Measurements from ENCODE around the gene CHERP.
A peak's percentile ranks its signal among the peaks of the same experiment; 100 is the strongest.

Gene CHERP, protein sequence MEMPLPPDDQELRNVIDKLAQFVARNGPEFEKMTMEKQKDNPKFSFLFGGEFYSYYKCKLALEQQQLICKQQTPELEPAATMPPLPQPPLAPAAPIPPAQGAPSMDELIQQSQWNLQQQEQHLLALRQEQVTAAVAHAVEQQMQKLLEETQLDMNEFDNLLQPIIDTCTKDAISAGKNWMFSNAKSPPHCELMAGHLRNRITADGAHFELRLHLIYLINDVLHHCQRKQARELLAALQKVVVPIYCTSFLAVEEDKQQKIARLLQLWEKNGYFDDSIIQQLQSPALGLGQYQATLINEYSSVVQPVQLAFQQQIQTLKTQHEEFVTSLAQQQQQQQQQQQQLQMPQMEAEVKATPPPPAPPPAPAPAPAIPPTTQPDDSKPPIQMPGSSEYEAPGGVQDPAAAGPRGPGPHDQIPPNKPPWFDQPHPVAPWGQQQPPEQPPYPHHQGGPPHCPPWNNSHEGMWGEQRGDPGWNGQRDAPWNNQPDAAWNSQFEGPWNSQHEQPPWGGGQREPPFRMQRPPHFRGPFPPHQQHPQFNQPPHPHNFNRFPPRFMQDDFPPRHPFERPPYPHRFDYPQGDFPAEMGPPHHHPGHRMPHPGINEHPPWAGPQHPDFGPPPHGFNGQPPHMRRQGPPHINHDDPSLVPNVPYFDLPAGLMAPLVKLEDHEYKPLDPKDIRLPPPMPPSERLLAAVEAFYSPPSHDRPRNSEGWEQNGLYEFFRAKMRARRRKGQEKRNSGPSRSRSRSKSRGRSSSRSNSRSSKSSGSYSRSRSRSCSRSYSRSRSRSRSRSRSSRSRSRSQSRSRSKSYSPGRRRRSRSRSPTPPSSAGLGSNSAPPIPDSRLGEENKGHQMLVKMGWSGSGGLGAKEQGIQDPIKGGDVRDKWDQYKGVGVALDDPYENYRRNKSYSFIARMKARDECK

DNA sequence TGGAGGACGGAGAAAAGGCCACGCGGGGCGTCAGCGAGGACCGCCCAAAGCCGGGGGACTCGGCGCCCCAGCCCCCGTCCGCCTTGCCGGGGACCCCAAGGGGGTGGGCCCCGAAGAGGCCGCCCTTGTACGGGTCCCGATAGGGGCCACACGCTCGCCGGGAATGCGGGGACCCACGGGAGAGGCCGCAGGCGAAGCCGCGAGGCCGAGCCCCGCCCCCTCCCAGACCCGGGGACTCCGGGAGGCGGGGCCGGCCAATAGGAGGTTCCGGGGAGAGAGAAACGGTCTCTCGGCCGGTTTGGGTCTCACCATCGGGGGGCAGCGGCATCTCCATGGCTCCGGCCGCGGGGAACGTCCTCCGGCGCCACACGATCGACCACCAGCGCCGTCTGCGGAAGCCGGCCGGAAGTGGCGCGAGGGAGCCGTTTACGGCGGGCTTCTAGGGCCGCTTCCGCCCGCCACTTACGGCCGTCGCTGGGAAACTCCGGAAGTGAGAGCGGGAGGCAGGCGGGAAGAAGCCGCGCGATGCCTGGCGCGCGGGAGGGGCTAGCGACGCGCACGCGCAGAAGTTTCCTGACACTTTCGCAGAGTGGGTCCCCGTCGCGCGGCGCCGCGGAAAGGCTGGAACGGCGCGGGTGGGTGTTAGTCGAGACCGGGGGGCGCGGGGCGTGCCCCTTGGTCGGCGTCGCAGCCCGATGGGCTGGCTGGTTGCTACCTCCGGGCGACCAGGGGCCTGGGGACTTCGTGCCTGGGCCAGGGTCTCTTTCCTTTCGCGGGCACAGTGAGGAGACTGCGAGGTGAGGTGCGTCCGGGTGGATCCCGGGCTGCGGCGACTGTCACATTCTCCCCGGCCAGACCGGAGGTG is at the start of gene CHERP:
Gene CHERP, minus strand, starts transcription at position 393 of the 865 bp plus-strand sequence. Its CDS starts 59 bp downstream, at position 334.
- DNase-seq: peak; percentile 96

DNA sequence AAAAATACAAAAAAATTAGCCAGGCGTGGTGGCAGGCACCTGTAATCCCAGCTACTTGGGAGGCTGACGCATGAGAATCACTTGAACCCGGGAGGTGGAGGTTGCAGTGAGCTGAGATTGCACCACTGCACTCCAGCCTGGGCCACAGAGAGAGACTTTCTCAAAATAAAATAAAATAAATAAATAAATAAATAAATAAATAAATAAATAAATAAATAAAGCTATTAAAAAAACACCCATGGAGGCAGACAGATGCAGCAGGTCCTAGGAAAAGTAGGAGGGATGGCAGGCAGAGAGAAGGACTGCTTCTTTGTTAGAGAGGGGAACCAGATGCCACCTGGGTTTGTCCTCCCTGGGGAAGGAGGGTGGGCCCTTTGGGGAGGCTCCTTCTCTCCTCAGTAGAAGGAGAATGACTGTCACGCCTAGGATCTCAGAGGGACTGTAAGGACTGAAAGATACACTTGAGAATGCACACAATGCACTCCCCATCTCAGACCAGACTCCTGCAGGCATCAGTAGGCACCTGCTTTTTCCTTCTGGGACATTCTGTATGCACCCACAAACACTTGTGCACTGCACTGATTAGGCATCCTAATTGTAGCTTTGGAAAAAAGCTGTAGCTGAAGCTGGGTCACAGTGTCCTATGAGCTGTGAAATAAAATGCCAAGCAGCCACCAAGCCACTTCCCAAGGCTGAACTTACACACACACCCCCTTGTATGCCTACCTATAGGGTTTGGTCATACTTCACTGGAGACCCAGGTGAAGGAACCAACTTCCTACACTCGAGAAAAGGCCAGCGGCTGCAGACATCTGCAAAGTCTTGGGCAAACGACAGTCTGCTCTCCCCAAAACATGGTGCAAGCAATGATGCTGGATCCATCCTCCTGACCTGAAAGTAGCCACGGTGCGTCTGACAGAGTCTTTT is 48.9 kb upstream of the CHERP start:
- no peak for DNase-seq

DNA sequence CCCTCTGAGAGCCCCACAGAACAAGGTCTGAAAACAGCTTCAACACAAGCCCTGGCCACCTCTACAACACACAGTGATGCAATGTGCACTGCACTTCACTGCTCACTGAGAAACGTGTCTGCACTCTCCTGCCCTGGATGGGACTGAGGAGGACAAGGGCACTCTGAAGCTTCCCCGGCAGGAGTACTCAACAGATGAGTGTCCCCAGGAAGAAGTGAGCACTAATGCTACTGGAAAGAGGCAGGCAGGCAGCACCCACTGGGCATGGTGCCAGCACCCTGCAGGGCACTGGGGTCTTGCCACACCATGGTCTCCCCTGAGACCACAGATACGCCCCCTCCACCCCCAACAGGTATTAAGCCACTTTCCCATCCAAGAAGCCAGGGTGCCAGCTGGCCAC is 47.7 kb upstream of the CHERP start:
- DNase-seq: no peak

DNA sequence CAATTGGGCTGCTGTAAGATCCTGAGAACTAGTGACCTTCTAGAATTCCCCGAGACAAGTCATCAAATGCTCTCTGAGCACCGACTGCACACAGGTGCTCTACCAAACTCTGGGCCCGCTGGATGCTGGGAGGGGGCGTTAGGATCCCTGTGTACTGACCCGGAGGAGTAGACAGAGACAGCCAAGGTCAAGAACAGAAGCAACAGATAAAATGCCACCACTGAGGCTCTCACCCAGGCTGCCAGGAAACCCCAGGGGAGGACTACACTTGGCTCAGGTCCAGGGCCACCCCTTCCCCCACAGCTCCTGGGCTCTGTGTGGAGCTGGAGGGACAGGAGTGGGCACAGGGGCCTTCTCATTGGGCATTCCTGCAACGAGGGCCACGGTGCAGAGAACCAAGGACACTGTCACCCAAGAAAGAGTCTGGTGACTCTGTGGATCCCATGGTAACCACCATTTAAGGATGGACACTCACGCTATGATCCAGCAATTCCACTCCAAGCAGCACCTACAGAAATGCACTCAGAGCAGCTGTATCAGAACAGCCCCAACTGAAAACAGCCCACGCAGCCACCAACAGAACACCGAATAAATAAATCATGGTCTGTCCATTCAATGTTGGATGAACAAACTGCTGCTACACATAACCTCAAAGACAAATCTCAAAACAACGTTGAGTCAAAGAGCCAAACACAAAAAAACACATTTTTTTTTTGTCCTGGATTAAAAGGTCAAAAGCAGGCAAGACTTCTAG is 46.8 kb upstream of the CHERP start:
- no peak for DNase-seq

DNA sequence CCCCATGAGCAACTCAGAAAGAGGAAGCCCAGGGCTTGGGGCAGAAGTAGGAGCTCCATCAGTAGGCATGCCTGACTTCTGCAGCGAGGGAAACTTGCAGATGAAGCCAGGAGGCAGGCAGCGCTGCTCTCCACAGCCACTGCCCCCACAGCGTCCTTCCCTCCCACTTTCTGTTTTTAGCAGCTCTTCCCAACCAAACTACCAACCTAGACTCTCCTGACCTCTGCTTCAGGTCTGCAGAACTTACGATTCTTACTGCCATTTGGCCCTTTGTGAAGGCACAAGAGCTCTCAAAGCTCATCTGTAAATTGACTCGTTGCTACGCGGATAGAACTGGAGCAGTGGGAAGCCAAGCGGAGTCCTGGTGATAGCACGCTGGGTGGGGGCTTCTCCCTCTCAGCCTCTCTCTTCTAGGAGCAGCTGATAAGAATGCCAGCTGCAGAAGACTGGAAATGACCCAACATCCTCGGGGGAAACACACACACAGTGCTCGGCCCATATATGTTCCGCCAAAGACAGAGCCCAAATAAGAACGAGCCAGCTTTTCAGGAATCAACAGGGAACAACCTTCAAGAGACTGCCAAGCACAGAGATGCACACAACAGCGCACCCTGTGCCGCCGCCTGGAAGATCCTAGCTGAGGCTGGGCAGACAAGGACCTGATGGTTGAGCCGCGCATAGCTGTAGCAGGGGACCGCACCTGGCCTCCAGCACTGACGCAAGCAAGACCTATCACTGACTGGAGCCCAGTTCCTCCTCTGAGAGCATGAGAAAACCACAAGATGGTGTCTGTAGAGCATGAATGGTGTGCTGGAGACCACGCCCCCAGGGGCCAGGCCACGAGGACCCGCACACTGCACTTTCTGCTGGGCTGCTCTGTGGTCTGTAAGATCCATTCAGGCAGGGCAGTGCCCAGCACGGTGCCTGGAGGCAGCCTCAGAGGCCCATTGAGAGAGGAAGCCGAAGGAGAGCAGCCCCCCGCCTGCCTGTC is 45.9 kb upstream of the CHERP start:
- peak; percentile 77 for DNase-seq

DNA sequence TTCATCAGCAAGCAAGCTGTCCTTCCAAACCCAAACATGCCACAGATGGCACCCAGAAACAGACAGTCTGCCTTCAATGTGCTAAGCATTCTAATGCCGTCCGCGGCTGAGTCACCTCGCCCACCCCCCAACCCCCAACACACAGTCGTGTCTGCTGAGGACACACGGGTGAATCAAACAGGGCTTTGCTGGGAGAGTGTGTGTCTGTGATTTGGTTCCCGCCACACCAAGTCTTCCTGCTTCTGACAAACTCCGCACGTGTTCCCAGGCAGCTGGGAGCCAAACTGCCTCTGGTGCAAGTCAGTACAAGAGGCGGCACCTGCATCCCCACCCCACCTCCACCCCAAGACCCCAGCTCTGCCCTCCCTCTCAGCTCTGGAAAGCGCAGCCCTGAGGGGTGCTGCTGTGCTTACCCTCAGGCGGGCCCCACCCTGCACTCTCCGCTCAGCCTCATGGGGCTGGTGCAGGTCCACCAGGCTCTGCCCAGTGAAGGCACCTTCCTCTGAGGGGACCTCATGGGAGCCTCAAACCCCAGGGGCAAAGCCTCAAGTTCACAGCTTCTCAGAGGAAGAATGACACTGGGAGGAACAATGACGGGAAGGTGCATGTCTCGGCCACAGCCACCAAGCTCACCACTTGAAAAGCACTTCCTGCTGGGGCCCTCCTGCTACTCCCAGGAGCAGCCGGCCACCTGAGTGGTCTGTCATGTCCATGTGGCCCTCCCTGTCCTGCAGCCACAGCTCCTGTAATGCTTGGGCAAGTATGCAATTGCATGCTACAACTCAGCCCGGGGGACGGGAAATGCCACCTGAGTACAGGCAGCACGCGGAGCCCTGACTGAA is 45.0 kb upstream of the CHERP start:
- peak; percentile 73 for DNase-seq

DNA sequence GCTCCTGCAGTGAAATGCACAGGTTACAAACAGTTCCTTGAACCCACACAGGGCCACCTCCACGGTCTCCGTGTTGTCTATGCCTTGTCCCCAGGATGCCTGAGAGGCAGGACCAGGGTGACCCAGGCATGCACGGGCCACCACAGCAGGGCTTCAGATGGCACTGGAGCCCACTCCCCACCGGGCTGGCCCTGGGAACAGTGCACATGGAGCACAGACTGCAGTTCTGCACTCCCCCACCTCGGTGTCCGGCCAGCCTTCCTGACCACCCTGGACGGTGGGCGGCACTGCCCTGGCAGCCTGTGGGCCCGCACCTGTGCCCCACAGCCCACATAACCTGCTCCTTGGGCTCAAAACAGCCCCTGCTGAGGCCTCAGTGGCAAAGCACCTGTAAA is 44.2 kb upstream of the CHERP start:
- DNase-seq: no peak

DNA sequence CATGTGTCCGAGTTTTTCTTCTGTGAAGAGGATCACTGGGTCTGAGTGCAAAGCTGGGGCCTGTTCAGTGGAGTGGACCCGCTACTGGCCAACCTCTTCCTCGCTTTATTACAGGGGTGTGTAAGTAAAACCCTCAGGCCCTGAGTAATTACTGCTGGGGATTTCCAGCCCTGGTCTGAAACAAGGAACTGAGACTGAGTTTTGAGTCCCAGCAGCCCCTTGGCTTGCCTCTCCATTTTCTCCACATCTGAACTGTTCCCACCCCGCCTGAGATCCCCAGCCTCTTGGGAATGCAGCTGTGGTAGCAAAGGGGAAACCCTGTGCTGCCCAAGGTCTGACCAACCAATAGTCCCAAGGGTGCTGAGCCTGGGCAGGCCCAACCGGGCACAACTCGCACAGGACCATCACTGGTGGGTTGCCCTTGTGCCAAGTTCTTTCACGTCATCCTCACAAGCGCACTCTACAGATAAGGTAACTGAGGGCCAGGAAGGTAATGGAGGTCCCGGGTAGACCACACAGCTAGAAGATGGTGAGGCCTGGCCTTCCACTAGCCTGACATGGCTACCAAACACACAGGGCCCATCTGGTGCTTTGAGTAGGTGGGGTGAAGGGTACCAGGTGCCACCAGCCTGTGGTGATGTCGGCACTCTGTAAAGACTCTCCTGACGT is 43.7 kb upstream of the CHERP start:
- DNase-seq: peak; percentile 66

DNA sequence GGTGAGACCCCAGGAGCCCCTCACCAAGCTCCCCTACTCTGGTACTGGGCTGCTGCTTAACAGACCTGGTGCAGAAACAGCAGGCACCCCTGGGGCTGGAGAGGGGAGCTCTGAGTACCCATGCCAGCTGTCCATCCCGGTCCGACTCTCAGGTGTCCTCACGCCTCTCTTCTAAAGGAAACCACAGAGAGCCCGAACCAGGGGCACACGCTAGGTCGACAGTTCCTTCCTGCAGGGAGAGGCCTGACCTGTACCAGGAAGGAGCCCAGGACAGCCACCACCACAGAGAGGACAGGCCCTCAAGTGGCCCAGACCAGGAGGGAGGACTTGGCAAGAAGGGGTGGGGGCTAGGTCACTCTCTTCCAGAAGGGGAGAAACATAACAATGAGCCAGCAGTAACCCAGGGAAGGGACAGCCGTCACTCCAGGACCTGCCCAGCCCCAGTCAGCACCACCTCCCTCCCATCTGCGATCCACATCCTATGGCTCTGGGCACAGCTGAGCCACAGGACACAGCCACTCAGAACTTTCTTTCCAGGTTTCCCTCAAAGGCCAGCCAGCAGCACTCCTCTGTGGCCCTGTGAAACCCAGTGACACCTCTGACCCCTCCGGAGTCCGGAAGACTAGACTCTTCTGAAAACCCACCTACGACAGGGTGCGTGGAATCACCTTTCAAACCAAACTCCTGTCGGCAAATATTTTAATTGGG is 43.0 kb upstream of the CHERP start:
- DNase-seq: no peak

DNA sequence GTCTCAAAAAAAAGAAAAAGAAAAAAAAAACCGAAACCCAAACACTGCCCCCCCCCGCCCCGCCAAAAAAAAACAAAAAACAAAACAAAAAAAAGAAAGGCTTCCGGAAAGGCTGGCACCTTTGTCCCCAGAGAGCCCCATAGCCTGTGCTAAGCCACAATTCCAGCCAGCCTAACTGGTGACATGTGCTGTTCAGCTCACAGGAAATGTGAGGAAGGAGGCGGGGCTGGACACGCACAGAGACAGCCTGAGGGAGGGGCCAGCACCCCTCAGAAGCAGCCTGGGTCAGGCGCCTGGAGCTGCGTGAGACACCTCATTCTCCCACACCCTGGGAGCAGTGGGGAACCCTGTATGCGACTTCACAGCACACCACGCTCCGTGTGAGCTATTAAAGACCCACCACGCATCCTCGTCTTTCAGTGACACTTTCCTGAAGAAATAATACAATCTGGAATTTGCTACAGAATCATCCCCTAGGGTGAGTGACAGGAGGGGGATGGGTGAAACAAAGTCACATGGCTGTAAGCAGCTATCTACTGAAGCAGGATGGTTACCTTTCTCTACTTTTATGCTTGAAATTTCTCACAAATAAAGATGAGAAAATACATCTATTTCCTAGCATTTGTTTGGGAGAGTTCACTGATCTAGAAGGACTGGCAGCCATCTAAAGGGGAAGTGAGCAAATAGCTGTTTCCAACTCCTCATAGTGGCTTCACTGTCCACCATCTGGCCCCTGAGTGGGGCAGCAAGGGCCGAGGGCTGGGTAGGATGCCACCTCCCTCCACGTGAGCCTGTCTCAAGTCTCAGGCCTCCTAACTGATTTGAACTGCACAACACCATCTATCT is 42.2 kb upstream of the CHERP start:
- DNase-seq: peak; percentile 88

DNA sequence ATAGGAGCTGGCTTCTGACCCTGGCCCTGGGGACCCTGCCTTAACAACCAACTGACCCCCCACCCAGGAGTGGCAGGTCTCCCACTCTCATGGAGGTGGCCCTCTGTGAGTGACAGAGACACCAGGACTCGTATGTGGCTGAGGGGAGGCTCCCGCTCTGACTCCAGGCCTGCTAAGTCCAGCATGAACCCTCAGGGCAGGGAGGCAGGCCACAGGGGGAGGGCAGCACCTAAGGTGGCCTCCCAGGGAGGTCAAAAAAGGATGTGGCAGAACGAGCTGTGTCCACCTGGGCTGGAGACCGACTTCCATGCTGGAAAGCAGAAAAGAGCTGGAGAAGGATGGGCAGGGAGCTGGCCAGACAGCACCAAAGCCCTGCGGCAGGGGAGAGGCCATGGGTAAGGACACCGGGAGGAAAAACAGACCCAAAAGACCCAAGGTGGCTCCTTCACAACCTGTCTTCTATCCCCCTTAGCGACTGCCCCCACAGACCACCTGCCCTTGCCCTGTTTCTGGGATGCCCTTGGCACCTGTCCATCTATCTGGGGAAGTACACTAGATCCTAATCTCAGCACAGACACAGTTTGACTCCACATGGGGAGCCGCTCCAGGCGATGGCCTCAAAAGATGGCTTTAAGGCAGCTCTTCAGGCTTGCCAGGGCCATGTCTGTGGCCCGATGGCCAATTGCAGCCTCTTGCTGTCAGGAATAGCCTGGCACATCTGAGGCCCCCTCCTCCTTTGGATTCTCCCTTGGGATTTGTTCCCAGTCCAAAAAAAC is 40.4 kb upstream of the CHERP start:
- no peak for DNase-seq

DNA sequence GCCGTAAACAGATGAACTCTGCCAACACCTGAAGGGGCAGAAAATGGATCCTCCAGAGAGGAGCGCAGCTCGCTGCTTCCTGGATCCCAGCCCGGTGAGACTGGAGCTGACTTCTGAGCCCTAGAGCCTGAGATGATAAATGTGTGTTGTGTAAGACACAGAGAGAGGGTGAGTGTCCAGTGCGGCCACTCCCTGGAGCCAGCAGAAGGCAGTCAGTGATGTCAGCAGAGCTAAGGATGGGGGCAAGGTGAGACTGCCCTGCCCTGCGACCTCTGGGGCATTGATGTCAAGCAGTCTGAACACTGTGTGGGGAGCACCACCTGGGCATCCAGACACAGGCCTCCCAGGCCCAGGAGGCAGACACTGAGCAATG is 39.7 kb upstream of the CHERP start:
- DNase-seq: no peak

DNA sequence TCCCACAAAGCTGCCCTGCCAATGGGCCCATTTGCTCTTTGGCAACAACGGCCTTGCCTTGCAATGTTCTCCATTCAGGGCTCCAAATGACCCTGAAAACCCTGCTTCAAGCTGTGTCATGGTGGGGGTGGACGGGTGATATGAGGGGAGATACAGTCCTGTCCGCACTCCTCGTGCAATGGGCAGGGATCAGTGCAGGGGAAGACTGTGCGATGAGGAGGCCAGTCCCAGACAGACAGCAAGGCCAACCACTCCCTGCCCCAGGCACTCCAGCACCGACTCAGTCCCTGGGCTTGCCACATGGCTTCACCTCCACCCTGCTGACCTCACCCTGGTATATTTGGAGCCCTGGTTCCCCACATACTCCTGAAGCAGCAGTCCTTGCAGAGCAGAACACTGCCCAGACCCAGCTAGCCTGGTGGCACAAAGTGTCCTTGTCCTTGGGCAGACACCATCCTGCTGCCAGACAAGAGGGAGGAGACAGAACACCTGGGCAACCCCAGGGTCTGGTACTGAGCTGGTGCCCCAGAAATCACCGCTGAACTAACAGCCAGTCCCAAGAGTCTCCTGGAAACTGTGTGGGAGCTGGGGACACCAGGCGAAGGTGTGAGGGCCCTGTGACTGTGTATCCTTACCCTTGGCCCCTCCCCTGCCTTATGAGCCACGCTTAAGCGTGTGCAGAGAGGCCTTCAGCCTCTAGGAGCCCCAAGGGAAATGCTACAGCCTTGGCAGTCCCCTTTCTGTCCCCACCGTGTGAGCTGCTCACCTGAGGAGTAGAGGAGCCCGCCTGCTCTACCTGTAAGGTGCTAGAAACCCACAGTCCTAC is 39.1 kb upstream of the CHERP start:
- no peak for DNase-seq

DNA sequence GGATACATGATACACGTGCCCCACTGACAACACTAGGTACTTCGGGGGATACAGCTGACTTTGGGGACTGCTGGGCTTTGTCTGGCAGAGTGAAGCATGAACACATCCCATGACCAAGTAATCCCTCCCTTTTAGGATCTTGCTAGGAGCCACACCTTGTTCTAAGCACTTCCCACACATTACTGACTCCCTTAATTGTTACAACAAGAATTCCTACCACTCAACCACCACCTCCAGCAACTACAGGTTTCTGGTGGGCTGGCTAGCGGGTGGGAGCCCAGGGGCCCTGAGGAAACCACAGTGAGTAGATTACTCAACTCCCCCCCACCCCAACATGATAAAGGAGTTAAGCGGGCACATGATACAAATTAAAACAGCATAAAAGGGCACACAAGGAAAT is 37.1 kb upstream of the CHERP start:
- no peak for DNase-seq

DNA sequence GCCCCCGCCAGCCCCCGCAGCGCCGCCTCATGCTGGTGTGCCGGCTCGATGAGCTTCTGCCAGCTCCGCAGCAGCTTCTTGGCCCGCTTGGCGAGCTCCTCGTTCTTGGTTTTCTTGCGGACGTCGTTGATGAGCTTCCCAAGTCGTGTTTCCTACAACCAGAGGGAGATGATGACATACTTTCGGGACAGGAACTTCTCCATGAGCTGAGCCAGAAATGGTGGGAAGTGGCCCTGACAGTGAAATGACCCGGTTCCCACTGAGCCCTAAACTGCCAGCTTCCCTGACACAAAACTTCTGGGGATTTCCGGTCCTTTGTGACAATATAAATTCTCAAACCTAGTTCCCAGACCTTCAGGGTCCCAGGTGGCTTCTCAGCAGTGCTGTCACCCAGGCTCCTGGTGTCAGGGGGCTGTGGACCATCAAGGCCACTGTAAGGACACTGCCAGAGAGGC is 35.3 kb upstream of the CHERP start:
- no peak for DNase-seq

All from activated CD8-positive, alpha-beta memory T cell treated with anti-CD3 and anti-CD28 coated beads, Interleukin-2, amount 50 U/mL, for 48 hours (primary cell).